Measurements from ENCODE around the gene MRTFA.

MRTFA gene

GRCh38 chr22:40408718-40409612 is 227.6 kb downstream of the MRTFA start:
- no peak for FAIRE-seq
- TF ChIP-seq TAF1 (IDR thresholded peaks at IDR 0.05; ENCODE audit: borderline replicate concordance, low read depth, low read length): no peak
- peak; percentile 41; the same call in 1 of the 2 replicates for TF ChIP-seq POLR2A (IDR thresholded peaks at IDR 0.05; ENCODE audit: low read depth, low read length)

DNA sequence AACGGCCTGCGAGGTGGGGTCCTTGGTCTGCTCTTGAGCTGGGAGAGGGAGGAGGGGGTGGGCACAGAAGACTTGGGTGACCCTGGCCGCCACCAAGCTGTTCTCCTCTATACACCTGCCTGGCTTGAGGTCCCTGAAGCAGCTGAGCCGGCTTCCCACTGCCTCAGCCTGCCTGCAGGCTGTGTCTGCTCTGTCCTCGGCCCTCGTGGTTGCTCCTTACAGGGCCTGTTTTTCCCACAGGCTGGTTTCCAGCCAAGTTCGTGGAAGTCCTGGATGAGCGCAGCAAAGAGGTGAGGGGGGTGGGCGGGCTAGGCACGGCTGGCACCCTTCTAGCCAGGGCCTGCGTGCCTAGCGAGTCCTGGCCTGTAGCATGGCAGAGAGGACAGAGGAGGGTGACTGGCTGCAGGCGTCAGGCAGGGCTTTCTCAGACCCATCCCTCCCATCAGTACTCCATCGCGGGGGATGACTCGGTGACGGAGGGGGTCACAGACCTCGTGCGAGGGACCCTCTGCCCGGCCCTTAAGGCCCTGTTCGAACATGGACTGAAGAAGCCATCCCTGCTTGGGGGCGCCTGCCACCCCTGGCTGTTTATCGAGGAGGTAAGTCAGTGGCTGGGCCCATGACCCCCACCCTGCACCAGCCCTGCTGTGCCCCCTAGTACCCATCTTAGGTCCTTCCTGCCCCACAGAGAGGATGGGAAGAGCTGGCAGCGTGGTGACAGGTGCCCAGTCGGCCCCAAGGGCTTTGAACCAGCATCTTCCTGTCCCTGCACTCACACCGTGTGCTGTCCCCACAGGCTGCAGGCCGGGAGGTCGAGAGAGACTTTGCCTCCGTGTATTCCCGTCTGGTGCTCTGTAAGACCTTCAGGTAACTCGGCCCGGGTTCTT is 228.4 kb downstream of the MRTFA start:
- no peak for DNase-seq (ENCODE audit: insufficient read length)
- FAIRE-seq: no peak
- TF ChIP-seq POLR2AphosphoS5 (IDR thresholded peaks at IDR 0.05; ENCODE audit: low read depth, low read length): peak; percentile 74
- 0 out of 2 replicates have a peak, but pooled peaks have one; percentile 8 for TF ChIP-seq POLR2A (IDR thresholded peaks at IDR 0.05; ENCODE audit: low read depth, low read length)
- TF ChIP-seq TAF1 (IDR thresholded peaks at IDR 0.05; ENCODE audit: borderline replicate concordance, low read depth, low read length): no peak

More at GRCh38 chr22:40408718-40409612, 227.6 kb downstream of the MRTFA start:
- no peak for DNase-seq (ENCODE audit: insufficient read length)

DNA sequence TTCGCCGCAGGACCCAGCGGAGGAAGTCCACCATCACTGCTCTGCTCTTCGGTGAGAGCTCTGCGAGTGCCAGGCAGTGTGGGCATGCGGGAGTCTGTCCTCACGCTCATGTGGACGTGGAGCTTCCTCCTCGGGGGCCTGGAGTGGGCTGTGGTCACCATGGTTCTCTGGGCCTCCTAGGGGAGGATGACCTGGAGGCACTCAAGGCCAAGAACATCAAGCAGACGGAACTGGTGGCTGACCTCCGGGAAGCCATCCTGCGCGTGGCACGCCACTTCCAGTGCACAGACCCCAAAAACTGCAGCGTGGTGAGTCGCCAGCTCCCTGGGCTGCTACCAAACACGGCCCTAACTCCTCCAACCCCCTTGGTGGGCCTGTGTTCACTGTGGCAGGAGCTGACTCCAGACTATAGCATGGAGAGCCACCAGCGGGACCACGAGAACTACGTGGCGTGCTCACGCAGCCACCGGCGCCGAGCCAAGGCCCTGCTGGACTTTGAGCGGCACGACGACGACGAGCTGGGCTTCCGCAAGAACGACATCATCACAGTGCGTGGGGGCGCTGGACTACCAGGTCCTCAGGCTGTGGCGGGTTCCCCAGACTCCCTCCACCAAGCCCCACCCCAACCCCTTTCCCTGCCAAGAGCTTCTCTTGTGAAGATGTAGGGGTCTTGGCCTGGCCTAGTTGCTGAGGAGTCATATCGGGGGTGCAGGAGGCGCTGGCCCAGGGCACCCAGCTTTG is 229.3 kb downstream of the MRTFA start:
- DNase-seq (ENCODE audit: insufficient read length) (no peak), FAIRE-seq (no peak)
- TF ChIP-seq POLR2AphosphoS5 (IDR thresholded peaks at IDR 0.05; ENCODE audit: low read depth, low read length): no peak
- 0 out of 2 replicates have a peak, but pooled peaks have one; percentile 8 for TF ChIP-seq POLR2A (IDR thresholded peaks at IDR 0.05; ENCODE audit: low read depth, low read length)

- TF ChIP-seq POLR2AphosphoS5 (IDR thresholded peaks at IDR 0.05; ENCODE audit: low read depth, low read length) (no peak), POLR2A (IDR thresholded peaks at IDR 0.05; ENCODE audit: low read depth, low read length) (no peak), TAF1 (IDR thresholded peaks at IDR 0.05; ENCODE audit: borderline replicate concordance, low read depth, low read length) (no peak)
- FAIRE-seq: no peak
- DNase-seq (ENCODE audit: insufficient read length): no peak
Measured at GRCh38 chr22:40406063-40406890, 230.2 kb downstream of the MRTFA start.

GRCh38 chr22:40405178-40406062 is 231.1 kb downstream of the MRTFA start:
- TF ChIP-seq POLR2AphosphoS5 (IDR thresholded peaks at IDR 0.05; ENCODE audit: low read depth, low read length): peak; percentile 15; the same call in 1 of the 2 replicates
- TF ChIP-seq TAF1 (IDR thresholded peaks at IDR 0.05; ENCODE audit: borderline replicate concordance, low read depth, low read length): no peak
- DNase-seq (ENCODE audit: insufficient read length) (no peak), FAIRE-seq (no peak)

DNA sequence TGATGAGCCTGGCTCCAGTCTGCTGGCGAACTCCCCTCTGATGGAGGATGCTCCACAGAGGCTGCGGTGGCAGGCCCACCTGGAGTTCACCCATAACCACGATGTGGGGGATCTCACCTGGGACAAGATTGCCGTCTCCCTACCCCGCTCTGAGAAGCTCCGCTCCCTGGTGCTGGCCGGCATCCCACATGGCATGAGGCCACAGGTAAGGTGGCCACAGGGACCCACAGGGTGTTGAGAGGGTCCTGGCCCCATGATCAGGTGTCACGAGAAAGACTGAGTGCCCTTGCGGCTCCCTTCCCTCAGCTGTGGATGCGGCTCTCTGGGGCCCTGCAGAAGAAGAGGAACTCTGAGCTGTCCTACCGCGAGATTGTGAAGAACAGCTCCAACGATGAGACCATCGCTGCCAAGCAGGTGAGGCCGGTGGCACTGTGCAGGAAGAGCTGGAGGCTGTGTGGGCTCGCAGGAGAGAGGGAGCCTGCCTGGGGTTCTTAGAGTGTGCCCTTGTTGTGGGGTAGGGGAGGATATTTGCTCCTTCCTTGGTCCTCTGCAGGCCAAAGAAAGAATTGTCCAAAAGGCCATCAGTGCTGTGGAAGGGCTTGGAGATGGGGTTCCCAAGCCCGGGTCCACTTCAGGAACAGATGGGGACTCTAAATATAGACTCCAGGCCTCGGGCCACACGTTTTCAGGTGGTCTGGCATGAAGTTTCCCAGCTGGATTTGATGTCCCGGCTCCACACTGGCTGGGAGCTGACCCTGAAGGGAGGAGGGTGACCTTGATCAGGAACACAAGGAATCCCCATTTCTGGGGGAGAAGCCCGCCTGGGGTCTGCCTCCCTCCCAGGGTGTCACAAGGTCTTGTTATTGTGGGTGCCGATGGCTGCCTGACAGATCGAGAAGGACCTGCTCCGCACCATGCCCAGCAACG is 232.0 kb downstream of the MRTFA start:
- TF ChIP-seq POLR2AphosphoS5 (IDR thresholded peaks at IDR 0.05; ENCODE audit: low read depth, low read length) (no peak), POLR2A (IDR thresholded peaks at IDR 0.05; ENCODE audit: low read depth, low read length) (no peak), TAF1 (IDR thresholded peaks at IDR 0.05; ENCODE audit: borderline replicate concordance, low read depth, low read length) (no peak)
- no peak for DNase-seq (ENCODE audit: insufficient read length)
- FAIRE-seq: no peak

GRCh38 chr22:40403651-40404050 is 232.9 kb downstream of the MRTFA start:
- DNase-seq (ENCODE audit: insufficient read length) (no peak), FAIRE-seq (no peak)
- no peak for TF ChIP-seq TAF1 (IDR thresholded peaks at IDR 0.05; ENCODE audit: borderline replicate concordance, low read depth, low read length)
- TF ChIP-seq POLR2AphosphoS5 (IDR thresholded peaks at IDR 0.05; ENCODE audit: low read depth, low read length): no peak
- no peak for TF ChIP-seq POLR2A (IDR thresholded peaks at IDR 0.05; ENCODE audit: low read depth, low read length)

- TF ChIP-seq POLR2AphosphoS5 (IDR thresholded peaks at IDR 0.05; ENCODE audit: low read depth, low read length) (no peak), TAF1 (IDR thresholded peaks at IDR 0.05; ENCODE audit: borderline replicate concordance, low read depth, low read length) (no peak), POLR2A (IDR thresholded peaks at IDR 0.05; ENCODE audit: low read depth, low read length) (no peak)
- no peak for FAIRE-seq
- DNase-seq (ENCODE audit: insufficient read length): no peak
Measured at GRCh38 chr22:40403141-40403540, 233.4 kb downstream of the MRTFA start.

- TF ChIP-seq POLR2AphosphoS5 (IDR thresholded peaks at IDR 0.05; ENCODE audit: low read depth, low read length) (no peak), POLR2A (IDR thresholded peaks at IDR 0.05; ENCODE audit: low read depth, low read length) (no peak), TAF1 (IDR thresholded peaks at IDR 0.05; ENCODE audit: borderline replicate concordance, low read depth, low read length) (no peak)
- FAIRE-seq: peak; percentile 61
- no peak for DNase-seq (ENCODE audit: insufficient read length)
Measured at GRCh38 chr22:40401981-40402406, 234.5 kb downstream of the MRTFA start.
